Measurements from ENCODE around the gene EHBP1L1.
A peak's percentile ranks its signal among the peaks of the same experiment; 100 is the strongest.

EHBP1L1 gene

DNA sequence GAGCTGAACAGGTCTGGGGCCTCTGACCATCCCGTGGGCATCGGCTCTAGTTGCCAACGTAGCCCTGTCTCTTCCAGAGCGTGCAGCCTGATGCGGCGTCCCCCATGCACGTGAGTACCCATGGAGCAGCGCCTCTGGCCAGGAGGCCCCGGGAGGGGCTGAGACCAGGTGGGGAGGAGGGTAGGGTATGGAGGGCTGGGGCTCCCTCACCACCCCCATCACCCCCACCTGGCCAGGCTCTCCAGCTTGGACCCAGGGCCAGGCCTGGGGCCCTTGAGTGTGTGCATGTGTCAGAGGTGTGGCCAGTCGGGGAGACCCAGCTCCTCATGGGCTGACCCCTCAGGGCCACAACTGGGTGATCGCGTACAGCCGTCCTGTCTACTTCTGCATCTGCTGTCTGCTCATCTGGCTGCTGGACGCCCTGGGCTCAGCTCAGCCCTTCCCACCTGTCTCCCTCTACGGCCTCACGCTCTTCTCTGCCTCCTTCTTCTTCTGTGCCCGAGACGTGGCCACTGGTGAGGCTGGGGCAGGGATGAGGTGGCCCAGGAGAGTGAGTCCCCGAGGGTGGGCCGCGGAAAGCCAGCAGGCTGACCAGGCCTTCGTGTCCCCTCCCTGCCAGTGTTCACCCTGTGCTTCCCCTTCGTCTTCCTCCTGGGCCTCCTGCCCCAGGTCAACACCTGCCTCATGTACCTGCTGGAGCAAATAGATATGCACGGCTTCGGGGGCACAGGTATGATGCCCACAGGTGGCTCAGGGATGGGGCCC, 48.2 kb downstream of the EHBP1L1 start:
- DNase-seq (no peak), ATAC-seq (ENCODE audit: insufficient read depth, low read depth) (0 out of 3 replicates have a peak, but pooled peaks have one; percentile 6)
- no peak overlapping the region for H3K4me3 ChIP-seq (ENCODE audit: low read depth in 1 of 2, low read length in 2 of 2)
- H3K4me2 ChIP-seq (ENCODE audit: insufficient read depth, low read length), result no peak overlapping the region
- H3K9ac ChIP-seq (ENCODE audit: low read depth, low read length), result no peak overlapping the region
- H3K27ac ChIP-seq (ENCODE audit: low read length), result no peak overlapping the region
- H3K27me3 ChIP-seq (ENCODE audit: insufficient read depth, low read length, poor library complexity), result no peaks in the 10 kb centered on the region
- H3K4me1 ChIP-seq (ENCODE audit: insufficient read depth, low read length), result no peaks in the 10 kb centered on the region; the same call in none of the 2 replicates
- no peak for TF ChIP-seq EZH2 (IDR thresholded peaks at IDR 0.05; ENCODE audit: borderline replicate concordance, low read depth, low read length, severe bottlenecking)
- TF ChIP-seq, protein P1, sequence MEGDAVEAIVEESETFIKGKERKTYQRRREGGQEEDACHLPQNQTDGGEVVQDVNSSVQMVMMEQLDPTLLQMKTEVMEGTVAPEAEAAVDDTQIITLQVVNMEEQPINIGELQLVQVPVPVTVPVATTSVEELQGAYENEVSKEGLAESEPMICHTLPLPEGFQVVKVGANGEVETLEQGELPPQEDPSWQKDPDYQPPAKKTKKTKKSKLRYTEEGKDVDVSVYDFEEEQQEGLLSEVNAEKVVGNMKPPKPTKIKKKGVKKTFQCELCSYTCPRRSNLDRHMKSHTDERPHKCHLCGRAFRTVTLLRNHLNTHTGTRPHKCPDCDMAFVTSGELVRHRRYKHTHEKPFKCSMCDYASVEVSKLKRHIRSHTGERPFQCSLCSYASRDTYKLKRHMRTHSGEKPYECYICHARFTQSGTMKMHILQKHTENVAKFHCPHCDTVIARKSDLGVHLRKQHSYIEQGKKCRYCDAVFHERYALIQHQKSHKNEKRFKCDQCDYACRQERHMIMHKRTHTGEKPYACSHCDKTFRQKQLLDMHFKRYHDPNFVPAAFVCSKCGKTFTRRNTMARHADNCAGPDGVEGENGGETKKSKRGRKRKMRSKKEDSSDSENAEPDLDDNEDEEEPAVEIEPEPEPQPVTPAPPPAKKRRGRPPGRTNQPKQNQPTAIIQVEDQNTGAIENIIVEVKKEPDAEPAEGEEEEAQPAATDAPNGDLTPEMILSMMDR (IDR thresholded peaks at IDR 0.05; ENCODE audit: borderline replicate concordance, extremely low read depth, low read length, poor library complexity, severe bottlenecking), result no peak
- no peak overlapping the region for H2AFZ ChIP-seq (ENCODE audit: low read depth, low read length)
- no peaks in the 10 kb centered on the region for H3K9me3 ChIP-seq (ENCODE audit: insufficient read depth, low read length, severe bottlenecking)
- peaks cover 24% of the 10 kb centered on the region for H3K79me2 ChIP-seq (ENCODE audit: insufficient read depth, low read length)
- peaks cover 95% of the 10 kb centered on the region for H3K36me3 ChIP-seq (ENCODE audit: insufficient read depth, low read length)
- peaks cover 49% of the 10 kb centered on the region for H4K20me1 ChIP-seq (ENCODE audit: insufficient read depth, low read length)

DNA sequence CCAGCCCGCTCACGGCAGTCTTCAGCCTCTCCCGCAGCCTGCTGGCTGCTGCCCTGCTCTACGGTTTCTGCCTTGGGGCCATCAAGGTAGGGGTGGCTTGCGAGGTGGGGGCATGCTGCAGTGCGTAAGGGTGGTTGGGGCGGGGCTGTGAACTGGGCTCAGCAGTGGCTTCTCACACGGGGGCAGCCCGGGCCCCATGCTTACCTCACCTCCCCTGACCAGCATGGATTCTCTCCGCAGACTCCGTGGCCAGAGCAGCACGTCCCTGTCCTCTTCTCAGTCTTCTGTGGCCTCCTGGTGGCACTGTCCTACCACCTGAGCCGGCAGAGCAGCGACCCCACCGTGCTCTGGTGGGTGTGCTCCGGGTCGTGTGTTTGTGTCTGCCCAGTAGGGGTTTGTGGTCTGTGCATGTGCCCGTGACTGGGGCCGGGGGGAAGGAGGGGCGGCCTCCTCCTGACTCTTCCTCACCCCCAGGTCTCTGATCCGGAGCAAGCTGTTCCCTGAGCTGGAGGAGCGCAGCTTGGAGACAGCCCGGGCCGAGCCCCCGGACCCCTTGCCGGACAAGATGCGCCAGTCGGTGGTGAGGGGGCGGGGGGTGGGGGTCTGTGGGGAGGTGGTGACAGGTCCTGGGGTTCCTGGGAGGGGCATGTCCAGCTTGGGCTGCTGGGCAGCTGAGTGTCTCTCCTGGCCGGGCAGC, 49.2 kb downstream of the EHBP1L1 start:
- ATAC-seq (ENCODE audit: insufficient read depth, low read depth), result 0 out of 3 replicates have a peak, but pooled peaks have one; percentile 15
- H3K36me3 ChIP-seq (ENCODE audit: insufficient read depth, low read length), result peaks cover 95% of the 10 kb centered on the region
- no peaks in the 10 kb centered on the region for H3K9me3 ChIP-seq (ENCODE audit: insufficient read depth, low read length, severe bottlenecking)
- no peak overlapping the region for H3K4me2 ChIP-seq (ENCODE audit: insufficient read depth, low read length)
- H3K79me2 ChIP-seq (ENCODE audit: insufficient read depth, low read length), result peaks cover 16% of the 10 kb centered on the region; the same call in 1 of the 2 replicates
- no peak for DNase-seq
- TF ChIP-seq, protein P1 (IDR thresholded peaks at IDR 0.05; ENCODE audit: borderline replicate concordance, extremely low read depth, low read length, poor library complexity, severe bottlenecking), result no peak
- H3K4me3 ChIP-seq (ENCODE audit: low read depth in 1 of 2, low read length in 2 of 2), result no peak overlapping the region
- no peak overlapping the region for H2AFZ ChIP-seq (ENCODE audit: low read depth, low read length)
- no peaks in the 10 kb centered on the region for H3K27me3 ChIP-seq (ENCODE audit: insufficient read depth, low read length, poor library complexity)
- H3K27ac ChIP-seq (ENCODE audit: low read length), result no peak overlapping the region
- H3K9ac ChIP-seq (ENCODE audit: low read depth, low read length), result no peak overlapping the region
- H4K20me1 ChIP-seq (ENCODE audit: insufficient read depth, low read length), result peaks cover 39% of the 10 kb centered on the region
- no peaks in the 10 kb centered on the region; the same call in 1 of the 2 replicates for H3K4me1 ChIP-seq (ENCODE audit: insufficient read depth, low read length)

DNA sequence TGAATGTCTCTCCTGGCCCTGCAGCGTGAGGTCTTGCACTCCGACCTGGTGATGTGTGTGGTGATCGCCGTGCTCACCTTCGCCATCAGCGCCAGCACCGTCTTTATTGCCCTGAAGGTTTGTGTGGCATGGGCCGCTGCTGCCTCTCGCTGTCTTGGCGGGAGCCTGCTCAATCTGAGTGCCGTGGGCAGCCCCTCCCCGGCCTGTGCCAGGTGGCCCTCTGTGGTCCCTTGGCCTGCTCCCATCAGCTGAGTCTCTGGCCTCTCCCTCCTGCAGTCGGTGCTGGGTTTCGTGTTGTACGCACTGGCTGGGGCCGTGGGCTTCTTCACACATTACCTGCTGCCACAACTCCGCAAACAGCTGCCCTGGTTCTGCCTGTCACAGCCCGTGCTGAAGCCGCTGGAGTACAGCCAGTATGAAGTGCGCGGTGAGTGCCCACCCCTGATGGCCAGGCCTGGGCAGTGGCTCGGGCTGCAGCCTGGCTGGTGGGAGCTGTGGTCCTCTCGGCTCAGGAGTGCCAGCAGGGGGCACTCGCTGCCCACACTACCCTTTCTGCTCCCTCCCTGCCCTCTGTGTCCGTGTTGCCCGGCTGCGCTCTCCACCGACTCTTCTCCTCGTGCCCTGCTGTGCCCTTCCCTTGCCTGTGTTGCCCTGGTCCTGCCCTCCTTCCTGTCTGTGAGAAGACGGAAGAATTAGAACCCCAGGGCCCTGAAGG, 49.9 kb downstream of the EHBP1L1 start:
- Histone ChIP-seq H3K4me1 (ENCODE audit: insufficient read depth, low read length) (no peaks in the 10 kb centered on the region), H3K36me3 (ENCODE audit: insufficient read depth, low read length) (peaks cover 95% of the 10 kb centered on the region), H3K4me3 (ENCODE audit: low read depth in 1 of 2, low read length in 2 of 2) (no peak overlapping the region), H3K9me3 (ENCODE audit: insufficient read depth, low read length, severe bottlenecking) (no peaks in the 10 kb centered on the region), H4K20me1 (ENCODE audit: insufficient read depth, low read length) (peaks cover 35% of the 10 kb centered on the region), H2AFZ (ENCODE audit: low read depth, low read length) (no peak overlapping the region), H3K27me3 (ENCODE audit: insufficient read depth, low read length, poor library complexity) (no peaks in the 10 kb centered on the region), H3K4me2 (ENCODE audit: insufficient read depth, low read length) (no peak overlapping the region), H3K79me2 (ENCODE audit: insufficient read depth, low read length) (peaks cover 9% of the 10 kb centered on the region; the same call in 1 of the 2 replicates), H3K9ac (ENCODE audit: low read depth, low read length) (no peak overlapping the region), H3K27ac (ENCODE audit: low read length) (no peak overlapping the region)
- DNase-seq (no peak), ATAC-seq (ENCODE audit: insufficient read depth, low read depth) (no peak)
- TF ChIP-seq EZH2 (IDR thresholded peaks at IDR 0.05; ENCODE audit: borderline replicate concordance, low read depth, low read length, severe bottlenecking), result no peak
- TF ChIP-seq, protein P1 (IDR thresholded peaks at IDR 0.05; ENCODE audit: borderline replicate concordance, extremely low read depth, low read length, poor library complexity, severe bottlenecking), result peak; percentile 34

Measured in DND-41 (cell line).